Ectodermal cell (in vitro differentiated cells): Measurements from ENCODE around the gene TM9SF2.

Experiments used
- H3K27ac ChIP-seq: 2 replicates; pipeline ENCODE4 v1.7.0; 2013; ENCODE audit warnings: mild to moderate bottlenecking, low read depth, low read length; ENCODE audit not compliant: insufficient read depth, poor library complexity, severe bottlenecking
- H3K27me3 ChIP-seq: 2 replicates; pipeline ENCODE4 v1.7.0; 2013; ENCODE audit warnings: mild to moderate bottlenecking, low read length; ENCODE audit not compliant: insufficient read depth, control insufficient read depth, poor library complexity, severe bottlenecking
- H3K36me3 ChIP-seq: one replicate; pipeline ENCODE4 v1.7.0; 2013; ENCODE audit warnings: low read length; ENCODE audit not compliant: control insufficient read depth, insufficient read depth
- H3K4me1 ChIP-seq: one replicate; pipeline ENCODE4 v1.7.0; 2013; ENCODE audit warnings: low read length; ENCODE audit not compliant: control insufficient read depth, insufficient read depth
- H3K4me3 ChIP-seq: 2 replicates; pipeline ENCODE4 v1.7.0; 2013; ENCODE audit warnings: low read depth, low read length, control low read depth; ENCODE audit not compliant: insufficient read depth
- H3K9me3 ChIP-seq: 2 replicates; pipeline ENCODE4 v1.7.0; 2013; ENCODE audit warnings: mild to moderate bottlenecking, low read length, moderate library complexity; ENCODE audit not compliant: control insufficient read depth
- WGBS, 2 experiments: methylation state at CpG; one replicate each; pipeline ENCODE4 v1.1.7; 2013; ENCODE audit warnings: missing lambda C conversion rate in 2 of 2; 5-methylcytosine and 5-hydroxymethylcytosine counted together

The TM9SF2 gene

GRCh38 chr13:99526549-99526948 lies 25.3 kb downstream of the TM9SF2 start:
- Histone ChIP-seq H3K27ac (no peak overlapping the region), H3K4me1 (peaks cover 8% of the 10 kb centered on the region), H3K27me3 (no peaks in the 10 kb centered on the region), H3K36me3 (peaks cover 8% of the 10 kb centered on the region), H3K9me3 (no peaks in the 10 kb centered on the region), H3K4me3 (no peak overlapping the region)
- 82 to 87% methylated on average over 7 of the region's 7 CpGs for WGBS, 2 experiments

- H3K27me3 ChIP-seq: no peaks in the 10 kb centered on the region
- H3K4me3 ChIP-seq: no peak overlapping the region
- 93 to 97% methylated on average over 6 of the region's 6 CpGs for WGBS, 2 experiments
- peaks cover 8% of the 10 kb centered on the region for H3K4me1 ChIP-seq
- no peak overlapping the region for H3K27ac ChIP-seq
- no peaks in the 10 kb centered on the region for H3K9me3 ChIP-seq
- H3K36me3 ChIP-seq: peaks cover 8% of the 10 kb centered on the region
Observed at GRCh38 chr13:99527301-99527700, 26.0 kb downstream of the TM9SF2 start.

GRCh38 chr13:99528547-99528946 lies 27.3 kb downstream of the TM9SF2 start:
- Histone ChIP-seq H3K4me1 (peaks cover 8% of the 10 kb centered on the region), H3K4me3 (no peak overlapping the region), H3K36me3 (peaks cover 2% of the 10 kb centered on the region)

GRCh38 chr13:99536023-99536422 lies 34.8 kb downstream of the TM9SF2 start:
- Histone ChIP-seq H3K36me3 (peaks cover 9% of the 10 kb centered on the region), H3K9me3 (no peaks in the 10 kb centered on the region), H3K4me3 (no peak overlapping the region), H3K4me1 (no peaks in the 10 kb centered on the region), H3K27ac (no peak overlapping the region), H3K27me3 (no peaks in the 10 kb centered on the region)
- WGBS, 2 experiments: 100% methylated on average over 1 of the region's 2 CpGs; no CpG with 5 or more reads in 1 of the 2 experiments

More at GRCh38 chr13:99528547-99528946, 27.3 kb downstream of the TM9SF2 start:
- H3K27me3 ChIP-seq: no peaks in the 10 kb centered on the region
- H3K9me3 ChIP-seq: no peaks in the 10 kb centered on the region
- H3K27ac ChIP-seq: no peak overlapping the region

- Histone ChIP-seq H3K36me3 (peaks cover 20% of the 10 kb centered on the region), H3K27me3 (no peaks in the 10 kb centered on the region), H3K4me3 (no peak overlapping the region), H3K9me3 (no peaks in the 10 kb centered on the region), H3K4me1 (no peaks in the 10 kb centered on the region), H3K27ac (no peak overlapping the region)
- 91 to 100% methylated on average over 1 of the region's 1 CpG for WGBS, 2 experiments
Observed at GRCh38 chr13:99540530-99540929, 39.3 kb downstream of the TM9SF2 start.

GRCh38 chr13:99542788-99543406 lies 41.6 kb downstream of the TM9SF2 start:
- H3K9me3 ChIP-seq: no peaks in the 10 kb centered on the region
- H3K36me3 ChIP-seq: peaks cover 21% of the 10 kb centered on the region
- no peaks in the 10 kb centered on the region for H3K27me3 ChIP-seq
- H3K27ac ChIP-seq: no peak overlapping the region
- H3K4me1 ChIP-seq: no peaks in the 10 kb centered on the region
- 94 to 97% methylated on average over 8 of the region's 8 CpGs for WGBS, 2 experiments
- no peak overlapping the region for H3K4me3 ChIP-seq

GRCh38 chr13:99545361-99545760 lies 44.1 kb downstream of the TM9SF2 start:
- 90 to 94% methylated on average over 6 of the region's 6 CpGs for whole genome bisulfite sequencing, 2 experiments
- no peaks in the 10 kb centered on the region for H3K27me3 ChIP-seq
- H3K27ac ChIP-seq: no peak overlapping the region
- no peaks in the 10 kb centered on the region for H3K9me3 ChIP-seq
- H3K36me3 ChIP-seq: peaks cover 34% of the 10 kb centered on the region
- no peaks in the 10 kb centered on the region for H3K4me1 ChIP-seq
- no peak overlapping the region for H3K4me3 ChIP-seq

- Histone ChIP-seq H3K27ac (no peak overlapping the region), H3K36me3 (peaks cover 33% of the 10 kb centered on the region), H3K27me3 (no peaks in the 10 kb centered on the region), H3K9me3 (no peaks in the 10 kb centered on the region), H3K4me3 (no peak overlapping the region), H3K4me1 (no peaks in the 10 kb centered on the region)
- 94 to 95% methylated on average over 7 of the region's 7 CpGs for WGBS, 2 experiments
Observed at GRCh38 chr13:99545979-99546378, 44.7 kb downstream of the TM9SF2 start.

- no peaks in the 10 kb centered on the region for H3K4me1 ChIP-seq
- H3K4me3 ChIP-seq: no peak overlapping the region
- no peaks in the 10 kb centered on the region for H3K27me3 ChIP-seq
- no peak overlapping the region for H3K27ac ChIP-seq
- peaks cover 40% of the 10 kb centered on the region for H3K36me3 ChIP-seq
- no peaks in the 10 kb centered on the region for H3K9me3 ChIP-seq
- WGBS, 2 experiments: 94 to 97% methylated on average over 7 of the region's 7 CpGs
Observed at GRCh38 chr13:99546878-99547277, 45.6 kb downstream of the TM9SF2 start.

- Histone ChIP-seq H3K27me3 (no peaks in the 10 kb centered on the region), H3K27ac (no peak overlapping the region), H3K9me3 (no peaks in the 10 kb centered on the region), H3K4me1 (no peaks in the 10 kb centered on the region), H3K4me3 (no peak overlapping the region), H3K36me3 (peaks cover 43% of the 10 kb centered on the region)
- WGBS, 2 experiments: 97 to 98% methylated on average over 3 to 4 of the region's 4 CpGs
Observed at GRCh38 chr13:99548448-99548847, 47.2 kb downstream of the TM9SF2 start.

GRCh38 chr13:99553033-99553432 lies 51.8 kb downstream of the TM9SF2 start:
- peaks cover 35% of the 10 kb centered on the region for H3K36me3 ChIP-seq
- H3K4me1 ChIP-seq: no peaks in the 10 kb centered on the region
- no peaks in the 10 kb centered on the region for H3K27me3 ChIP-seq
- 93 to 98% methylated on average over 4 to 5 of the region's 5 CpGs for WGBS, 2 experiments
- H3K4me3 ChIP-seq: no peak overlapping the region
- H3K27ac ChIP-seq: no peak overlapping the region
- no peaks in the 10 kb centered on the region for H3K9me3 ChIP-seq
